HepG2 (cell line): ENCODE measurements around the gene ALDH9A1. TPM values are rescaled to one million over a fixed set of nuclear protein-coding genes. Genes with fewer than 3 reads are reported as not detected.

Experiments used
- ATF2 ChIP-seq: sonication (generic); formaldehyde crosslinking; IDR thresholded peaks from 2 replicates; pipeline ENCODE4 v1.4.0; 2020; ENCODE audit warnings: missing genetic modification reagents
- DNMT1 ChIP-seq: sonication (generic); formaldehyde crosslinking; IDR thresholded peaks from 2 replicates; pipeline ENCODE4 v1.5.1; 2020; ENCODE audit warnings: mild to moderate bottlenecking, missing genetic modification reagents
- FOXJ3 ChIP-seq: sonication (generic); formaldehyde crosslinking; IDR thresholded peaks from 2 replicates; pipeline ENCODE4 v1.4.0; 2020; ENCODE audit warnings: missing genetic modification reagents, mild to moderate bottlenecking, borderline replicate concordance
- GABPB1 ChIP-seq: IDR thresholded peaks from 2 replicates; pipeline ENCODE4 v1.6.1; 2016; ENCODE audit warnings: mild to moderate bottlenecking, missing genetic modification reagents, moderate library complexity, missing compliant biosample characterization
- HNF4A ChIP-seq: sonication (generic); formaldehyde crosslinking; IDR thresholded peaks from 2 replicates; pipeline ENCODE4 v1.4.0; 2020; ENCODE audit warnings: missing genetic modification reagents
- HNRNPK ChIP-seq: fragments of 200-400 bp; formaldehyde crosslinking; IDR thresholded peaks from 2 replicates; pipeline ENCODE4 v1.6.1; 2018; ENCODE audit warnings: low read length, low read depth, moderate library complexity, mild to moderate bottlenecking; ENCODE audit not compliant: poor library complexity, severe bottlenecking
- MLX ChIP-seq: IDR thresholded peaks from 2 replicates; pipeline ENCODE4 v1.6.1; 2016
- MYC ChIP-seq: sonication (generic); formaldehyde crosslinking; IDR thresholded peaks from 2 replicates; pipeline ENCODE4 v1.9.0; 2021; ENCODE audit warnings: missing genetic modification reagents, borderline replicate concordance
- MZF1 ChIP-seq: sonication (generic); formaldehyde crosslinking; IDR thresholded peaks from 2 replicates; pipeline ENCODE4 v1.8.1; 2023; ENCODE audit warnings: mild to moderate bottlenecking, missing genetic modification reagents, borderline replicate concordance
- NCOA2 ChIP-seq: sonication (generic); formaldehyde crosslinking; IDR thresholded peaks from 2 replicates; pipeline ENCODE4 v1.8.0; 2022; ENCODE audit warnings: inconsistent platforms
- UBTF ChIP-seq: sonication (generic); formaldehyde crosslinking; IDR thresholded peaks from 2 replicates; pipeline ENCODE4 v1.4.0; 2020; ENCODE audit warnings: mild to moderate bottlenecking, missing genetic modification reagents
- ZNF101 ChIP-seq: sonication (generic); formaldehyde crosslinking; IDR thresholded peaks from 2 replicates; pipeline ENCODE4 v1.4.0; 2020; ENCODE audit warnings: mild to moderate bottlenecking, low read depth, missing genetic modification reagents, borderline replicate concordance
- ZNF230 ChIP-seq: sonication (generic); formaldehyde crosslinking; IDR thresholded peaks from 2 replicates; pipeline ENCODE4 v1.4.0; 2020; ENCODE audit warnings: mild to moderate bottlenecking, missing genetic modification reagents
- ZNF407 ChIP-seq: sonication (generic); formaldehyde crosslinking; IDR thresholded peaks from one replicate; pipeline ENCODE4 v1.5.1; 2020; ENCODE audit warnings: mild to moderate bottlenecking, missing genetic modification reagents; ENCODE audit errors: not compliant biosample characterization
- ZNF619 ChIP-seq: sonication (generic); formaldehyde crosslinking; IDR thresholded peaks from 2 replicates; pipeline ENCODE4 v1.4.0; 2020; ENCODE audit warnings: mild to moderate bottlenecking, missing genetic modification reagents
- ZNF746 ChIP-seq: sonication (generic); formaldehyde crosslinking; IDR thresholded peaks from 2 replicates; pipeline ENCODE4 v1.8.0; 2022; ENCODE audit warnings: mild to moderate bottlenecking, missing genetic modification reagents
- ZSCAN30 ChIP-seq: sonication (generic); formaldehyde crosslinking; IDR thresholded peaks from 2 replicates; pipeline ENCODE4 v1.5.0; 2020; ENCODE audit warnings: mild to moderate bottlenecking, missing genetic modification reagents
- polyA plus RNA-seq, 8 experiments: library from polyadenylated mRNA; depleted of rRNA in 3 of 8; stranded (reverse) in 7 of 8; unstranded in 1 of 8; fragments of >200 nt; fragmentation: Illumina TruSeq in 4 of 8; extraction: Trizol in 4 of 8; gene quantifications; 2 replicates each; pipeline versions ENCODE4 v1.2.1 to v1.2.3, GENCODE V29; 2011 to 2016; ENCODE audit warnings: low read depth in 4 of 8, missing spikeins in 1 of 8, mixed read lengths in 1 of 8; ENCODE audit not compliant: insufficient read depth in 1 of 8
- total RNA-seq, 5 experiments: library from RNA; depleted of rRNA; stranded (reverse); fragments of >200 nt; fragmentation: Illumina TruSeq; extraction: Trizol; gene quantifications; 2 replicates each; pipeline ENCODE4 v1.2.3, GENCODE V29; 2016; ENCODE audit warnings: low read depth in 1 of 5

Gene ALDH9A1
- total and polyA plus RNA-seq, 2 of the 13 experiments (the other 11 are each of a cell fraction or from before 2014, with no cell fraction given): 27.5 to 38.5 TPM

GRCh38 chr1:165630629-165631341 is 67.6 kb downstream of the ALDH9A1 start, which contains the start of gene MGST3 (continued):
- TF ChIP-seq MYC (CRISPR knock-in tag) (peak; percentile 70; the same call in 1 of the 2 replicates), ZSCAN30 (no peak), GABPB1 (peak; percentile 65; the same call in 1 of the 2 replicates), DNMT1 (CRISPR knock-in tag) (no peak), ATF2 (CRISPR knock-in tag) (peak; percentile 53), UBTF (0 out of 2 replicates have a peak, but pooled peaks have one; percentile 15), ZNF746 (CRISPR knock-in tag) (peak; percentile 65), FOXJ3 (peak; percentile 45), ZNF230 (CRISPR knock-in tag) (peak; percentile 58), ZNF407 (CRISPR knock-in tag) (no peak), NCOA2 (CRISPR knock-in tag) (no peak), ZNF101 (CRISPR knock-in tag) (no peak), HNRNPK (no peak), MZF1 (CRISPR knock-in tag) (no peak), HNF4A (CRISPR knock-in tag) (peak; percentile 16; the same call in 1 of the 2 replicates), ZNF619 (CRISPR knock-in tag) (no peak), MLX (CRISPR knock-in tag) (peak; percentile 71; the same call in 1 of the 2 replicates)
